B cell (primary cell): ENCODE measurements around the gene NLGN1. TPM values are rescaled to one million over a fixed set of nuclear protein-coding genes. Genes with fewer than 3 reads are reported as not detected.

ENCODE experiments used
- ATAC-seq: fragments of 200-7000 bp; cut with Tn5 transposase; one replicate; pipeline ENCODE4 v1.10.0; 2021; ENCODE audit warnings: low read depth, mild to moderate bottlenecking, moderate number of reproducible peaks, moderate library complexity
- CTCF ChIA-PET: fragments of 350-600 bp; sonication (Branson Sonifier 250); formaldehyde crosslinking; loops from one replicate; lab custom pipeline; 2021; ENCODE audit warnings: antibody characterized with exemption, inconsistent platforms; lab: Charles Lee
- POLR2A ChIA-PET: fragments of 350-600 bp; sonication (Branson Sonifier 250); formaldehyde crosslinking; loops from one replicate; lab custom pipeline; 2021; ENCODE audit warnings: antibody characterized with exemption; lab: Charles Lee
- DNase-seq: peaks from one replicate; pipeline ENCODE4 v3.0.0; 2013
- H2AFZ ChIP-seq: 2 replicates; pipeline ENCODE4 v1.6.1; 2012; ENCODE audit warnings: mild to moderate bottlenecking, low read depth, low read length; ENCODE audit not compliant: insufficient read depth, poor library complexity, severe bottlenecking
- H3K27ac ChIP-seq, 2 donors: 1 replicate in 1 of 2; 2 replicates in 1 of 2; pipeline ENCODE4 v1.5.1; 2012 to 2013; ENCODE audit warnings: low read length in 2 of 2, mild to moderate bottlenecking in 2 of 2, moderate library complexity in 1 of 2
- H3K27me3 ChIP-seq, 4 experiments: fragments of 200-600 bp in 1 of 4; sonication (generic) in 1 of 4; replicated peaks in 1 of 4; 1 replicate in 2 of 4; 2 replicates in 2 of 4; pipeline versions ENCODE4 v1.6.1 to v1.7.0; 2013 to 2016; ENCODE audit warnings: low read length in 3 of 4, mild to moderate bottlenecking in 2 of 4, mixed read lengths in 1 of 4, moderate library complexity in 1 of 4; ENCODE audit not compliant: insufficient read depth in 4 of 4, control insufficient read depth in 3 of 4; ENCODE audit errors: control extremely low read depth in 1 of 4
- H3K36me3 ChIP-seq, 2 experiments: replicated peaks in 1 of 2; 1 replicate in 1 of 2; 2 replicates in 1 of 2; pipeline versions ENCODE4 v1.6.1 to v1.7.1; 2013; ENCODE audit warnings: low read length in 1 of 2; ENCODE audit not compliant: insufficient read depth in 2 of 2, control insufficient read depth in 1 of 2; ENCODE audit errors: control extremely low read depth in 1 of 2, extremely low read depth in 1 of 2
- H3K4me1 ChIP-seq, 2 donors: fragments of 200-600 bp in 1 of 2; sonication (generic) in 1 of 2; 1 replicate in 1 of 2; 2 replicates in 1 of 2; pipeline versions ENCODE4 v1.5.1 to v1.6.1; 2013 to 2017; ENCODE audit warnings: low read length in 2 of 2; ENCODE audit not compliant: control insufficient read depth in 2 of 2, insufficient read depth in 2 of 2
- H3K4me2 ChIP-seq: replicated peaks from 2 replicates; pipeline ENCODE3; 2012; ENCODE audit warnings: mild to moderate bottlenecking, low read depth, low read length; ENCODE audit not compliant: poor library complexity, severe bottlenecking
- H3K4me3 ChIP-seq, 5 experiments: fragments of 200-600 bp in 1 of 5; sonication (generic) in 1 of 5; 1 replicate in 3 of 5; 2 replicates in 2 of 5; pipeline versions ENCODE4 v1.5.1 to v1.7.0; 2011 to 2016; ENCODE audit warnings: low read length in 4 of 5, mild to moderate bottlenecking in 4 of 5, low read depth in 2 of 5, control low read depth in 1 of 5, moderate library complexity in 1 of 5; ENCODE audit not compliant: insufficient read depth in 1 of 5; ENCODE audit errors: control extremely low read depth in 1 of 5, extremely low read depth in 1 of 5
- H3K79me2 ChIP-seq: fragments of 200-600 bp; sonication (generic); one replicate; pipeline ENCODE4 v1.6.0; 2016; ENCODE audit warnings: low read length; ENCODE audit not compliant: control insufficient read depth, insufficient read depth
- H3K9ac ChIP-seq: fragments of 200-600 bp; sonication (generic); 2 replicates; pipeline ENCODE4 v1.6.1; 2017; ENCODE audit warnings: mild to moderate bottlenecking, low read length, moderate library complexity
- H3K9me3 ChIP-seq, 3 donors: one replicate each; pipeline versions ENCODE4 v1.6.1 to v1.7.1; 2013; ENCODE audit warnings: low read length in 2 of 3; ENCODE audit not compliant: control insufficient read depth in 2 of 3, insufficient read depth in 1 of 3; ENCODE audit errors: control extremely low read depth in 1 of 3
- H4K20me1 ChIP-seq: 2 replicates; pipeline ENCODE4 v1.6.0; 2012; ENCODE audit warnings: mild to moderate bottlenecking, low read length; ENCODE audit not compliant: insufficient read depth, control insufficient read depth, poor library complexity, severe bottlenecking
- H3K27ac Mint-ChIP-seq: one replicate; pipeline ENCODE4 v1.8.0; 2021; ENCODE audit warnings: mixed read lengths
- H3K27me3 Mint-ChIP-seq: one replicate; pipeline ENCODE4 v1.8.0; 2021; ENCODE audit warnings: mixed read lengths
- H3K4me1 Mint-ChIP-seq: one replicate; pipeline ENCODE4 v1.8.0; 2021; ENCODE audit warnings: mixed read lengths
- H3K4me3 Mint-ChIP-seq: one replicate; pipeline ENCODE4 v1.8.0; 2021; ENCODE audit warnings: mixed read lengths
- H3K9me3 Mint-ChIP-seq: one replicate; pipeline ENCODE4 v1.8.0; 2022; ENCODE audit warnings: mixed read lengths; ENCODE audit not compliant: insufficient read depth
- EZH2 ChIP-seq: IDR thresholded peaks from 2 replicates; pipeline ENCODE4 v1.6.1; 2012; ENCODE audit warnings: borderline replicate concordance, low read depth, mild to moderate bottlenecking, moderate library complexity, low read length; ENCODE audit not compliant: insufficient read depth, poor library complexity, severe bottlenecking
- WGBS: methylation state at CpG from one replicate; pipeline ENCODE4 v1.1.5; 2013; ENCODE audit warnings: missing lambda C conversion rate; ENCODE audit not compliant: insufficient coverage; 5-methylcytosine and 5-hydroxymethylcytosine counted together
- intact Hi-C: fragments of 100-400 bp; cut with micrococcal nuclease; formaldehyde crosslinking; loops from one replicate; pipeline ENCODE4 v1.10.0; 2022
- polyA plus RNA-seq: library from polyadenylated mRNA; depleted of rRNA; stranded (reverse); fragments of >200 nt; gene quantifications from 2 replicates; pipeline ENCODE4 v1.2.3, GENCODE V29; 2012
- total RNA-seq, 2 donors: library from RNA; stranded (reverse); fragments of 120-200 nt in 1 of 2; gene quantifications; 1 replicate in 1 of 2; 2 replicates in 1 of 2; pipeline versions ENCODE4 v1.2.3 to v1.2.4, GENCODE V29; 2013 to 2022
- TF ChIP-seq, protein P1 (sequence below): fragments of 200-600 bp; IDR thresholded peaks from one replicate; pipeline ENCODE4 v1.8.0; 2022; ENCODE audit warnings: antibody characterized with exemption, mild to moderate bottlenecking

The NLGN1 gene
- total and polyA plus RNA-seq, 2 donors (not counting 1 experiment from before 2014, with no cell fraction given) = not detected

DNA sequence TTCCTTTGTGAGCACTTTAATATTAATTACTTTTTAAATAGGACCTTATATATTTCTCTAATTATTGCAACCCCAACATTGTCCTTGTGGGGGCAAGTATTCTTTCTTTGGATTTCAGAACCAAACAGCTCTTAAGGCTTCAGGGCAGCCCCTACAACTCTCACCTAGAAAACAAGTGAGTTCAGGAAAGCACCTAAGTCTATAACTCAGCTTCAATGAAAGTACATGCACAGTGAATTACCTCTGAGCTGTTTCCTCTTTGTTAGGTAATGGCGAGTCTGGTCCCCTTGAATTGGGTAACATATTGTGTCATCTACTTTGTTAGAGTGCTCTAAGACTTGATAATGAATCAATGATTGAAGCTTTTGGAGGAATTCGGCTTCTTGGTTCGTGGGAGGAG, 545.7 kb downstream of the NLGN1 start:
- Histone ChIP-seq H3K27me3 (no peaks in the 10 kb centered on the region), H3K4me1 (no peaks in the 10 kb centered on the region), H4K20me1 (no peaks in the 10 kb centered on the region), H3K9ac (no peak overlapping the region), H3K36me3 (no peaks in the 10 kb centered on the region), H3K4me3 (no peak overlapping the region), H3K27ac (no peak overlapping the region), H3K9me3 (no peaks in the 10 kb centered on the region), H2AFZ (no peak overlapping the region), H3K79me2 (no peaks in the 10 kb centered on the region), H3K4me2 (no peak overlapping the region)
- CTCF ChIA-PET = no interaction called here
- no peak overlapping the region for H3K4me3 Mint-ChIP-seq
- POLR2A ChIA-PET = no interaction called here
- 100% methylated on average over 1 of the region's 3 CpGs for WGBS
- ATAC-seq (no peak), DNase-seq (no peak)
- H3K4me1 Mint-ChIP-seq = no peaks in the 10 kb centered on the region
- H3K9me3 Mint-ChIP-seq = peaks cover 2% of the 10 kb centered on the region
- TF ChIP-seq, protein P1, sequence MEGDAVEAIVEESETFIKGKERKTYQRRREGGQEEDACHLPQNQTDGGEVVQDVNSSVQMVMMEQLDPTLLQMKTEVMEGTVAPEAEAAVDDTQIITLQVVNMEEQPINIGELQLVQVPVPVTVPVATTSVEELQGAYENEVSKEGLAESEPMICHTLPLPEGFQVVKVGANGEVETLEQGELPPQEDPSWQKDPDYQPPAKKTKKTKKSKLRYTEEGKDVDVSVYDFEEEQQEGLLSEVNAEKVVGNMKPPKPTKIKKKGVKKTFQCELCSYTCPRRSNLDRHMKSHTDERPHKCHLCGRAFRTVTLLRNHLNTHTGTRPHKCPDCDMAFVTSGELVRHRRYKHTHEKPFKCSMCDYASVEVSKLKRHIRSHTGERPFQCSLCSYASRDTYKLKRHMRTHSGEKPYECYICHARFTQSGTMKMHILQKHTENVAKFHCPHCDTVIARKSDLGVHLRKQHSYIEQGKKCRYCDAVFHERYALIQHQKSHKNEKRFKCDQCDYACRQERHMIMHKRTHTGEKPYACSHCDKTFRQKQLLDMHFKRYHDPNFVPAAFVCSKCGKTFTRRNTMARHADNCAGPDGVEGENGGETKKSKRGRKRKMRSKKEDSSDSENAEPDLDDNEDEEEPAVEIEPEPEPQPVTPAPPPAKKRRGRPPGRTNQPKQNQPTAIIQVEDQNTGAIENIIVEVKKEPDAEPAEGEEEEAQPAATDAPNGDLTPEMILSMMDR = no peak
- no peak for TF ChIP-seq EZH2
- H3K27me3 Mint-ChIP-seq = no peaks in the 10 kb centered on the region
- no peak overlapping the region for H3K27ac Mint-ChIP-seq
- intact Hi-C loops = no loop called here

DNA sequence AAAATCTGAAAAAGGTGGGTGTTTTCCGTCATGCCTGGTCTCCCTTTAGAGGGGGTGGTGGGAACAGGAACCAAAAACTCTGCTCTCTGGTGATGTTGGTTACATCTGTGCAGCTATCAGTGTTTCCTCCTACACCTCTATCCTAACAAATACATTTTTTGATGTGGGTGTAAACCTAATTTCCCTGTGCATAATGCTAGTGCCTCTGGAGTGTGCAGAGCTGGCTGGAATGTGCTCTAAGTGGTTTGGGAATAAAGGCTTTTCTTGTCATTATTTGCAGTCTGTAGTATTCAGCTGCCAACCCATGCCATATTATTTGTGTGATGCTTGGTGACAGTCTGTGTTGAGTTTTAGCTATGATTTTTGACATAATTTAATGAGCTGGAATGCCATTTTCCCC, 547.6 kb downstream of the NLGN1 start:
- no peaks in the 10 kb centered on the region for H3K9me3 ChIP-seq
- H3K4me3 ChIP-seq = no peak overlapping the region
- H3K27me3 Mint-ChIP-seq = no peaks in the 10 kb centered on the region
- ATAC-seq (no peak), DNase-seq (no peak)
- H3K4me1 ChIP-seq = no peaks in the 10 kb centered on the region
- intact Hi-C loops = no loop called here
- H3K27ac Mint-ChIP-seq = no peak overlapping the region
- no peaks in the 10 kb centered on the region for H3K36me3 ChIP-seq
- H2AFZ ChIP-seq = no peak overlapping the region
- CTCF ChIA-PET = no interaction called here
- H3K9ac ChIP-seq = no peak overlapping the region
- POLR2A ChIA-PET = no interaction called here
- H3K9me3 Mint-ChIP-seq = peaks cover 2% of the 10 kb centered on the region
- no peak overlapping the region for H3K27ac ChIP-seq
- 80% methylated on average over 1 of the region's 1 CpG for WGBS
- H4K20me1 ChIP-seq = no peaks in the 10 kb centered on the region
- no peak overlapping the region for H3K4me3 Mint-ChIP-seq
- no peaks in the 10 kb centered on the region for H3K27me3 ChIP-seq
- H3K79me2 ChIP-seq = no peaks in the 10 kb centered on the region
- H3K4me1 Mint-ChIP-seq = no peaks in the 10 kb centered on the region
- H3K4me2 ChIP-seq = no peak overlapping the region
- no peak for TF ChIP-seq EZH2
- TF ChIP-seq, protein P1 = no peak
